Measurements from ENCODE around the gene SLIT3. TPM values are rescaled to one million over a fixed set of nuclear protein-coding genes. Genes with fewer than 3 reads are reported as not detected.
A peak's percentile ranks its signal among the peaks of the same experiment; 100 is the strongest.

The SLIT3 gene
- total and polyA plus RNA-seq, 9 of the 15 experiments (the other 6 are each of a cell fraction or from before 2014, with no cell fraction given), result 0.01 to 0.04 TPM; not detected in 7

DNA sequence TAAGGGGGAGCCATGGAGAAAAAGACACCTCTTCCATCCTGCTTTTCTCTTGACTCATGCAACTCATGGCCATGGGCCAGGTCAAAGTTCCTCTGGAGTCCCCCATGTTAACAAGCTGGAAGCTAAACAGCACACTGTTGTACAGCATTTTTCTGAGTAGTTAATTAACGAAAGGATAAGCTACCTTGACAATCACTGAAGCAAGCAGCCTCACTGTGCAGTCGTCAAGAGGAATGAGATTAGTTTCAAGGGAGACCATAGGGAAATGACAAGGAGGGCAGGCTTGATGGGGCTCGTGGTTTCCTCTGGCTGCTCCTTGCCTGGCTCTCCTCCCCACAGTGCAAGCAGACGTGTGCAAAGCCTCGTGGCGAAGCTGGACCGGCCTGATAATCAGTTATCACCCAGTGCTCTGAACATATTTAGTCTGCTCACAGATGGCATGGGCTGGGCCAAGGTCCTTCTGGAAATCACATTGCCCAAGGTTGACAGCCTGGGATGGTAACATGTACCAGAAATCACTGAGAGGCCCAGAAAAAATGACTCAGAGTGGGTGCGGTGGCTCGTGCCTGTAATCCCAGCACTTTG is 209.5 kb downstream of the SLIT3 start:
- H3K79me2 ChIP-seq (ENCODE audit: control insufficient read depth, insufficient read depth, low read length), result no peaks in the 10 kb centered on the region
- H3K9me1 ChIP-seq (ENCODE audit: control insufficient read depth, insufficient read depth, low read length), result no peaks in the 10 kb centered on the region
- in situ Hi-C loops (cut with MboI) (no loop called here), intact Hi-C loops (cut with micrococcal nuclease) (no loop called here)
- no peak overlapping the region for H3K4me2 ChIP-seq (ENCODE audit: insufficient read depth, low read length)
- H2AFZ ChIP-seq (ENCODE audit: low read depth, low read length), result no peak overlapping the region
- H3K9ac ChIP-seq (ENCODE audit: insufficient read depth in 1 of 2, low read depth in 2 of 2, low read length in 2 of 2), result no peak overlapping the region
- H3K36me3 ChIP-seq (ENCODE audit: control insufficient read depth, insufficient read depth, low read length), result no peaks in the 10 kb centered on the region
- H3K4me3 ChIP-seq, result no peak overlapping the region
- no peaks in the 10 kb centered on the region for H4K20me1 ChIP-seq (replicated peaks; ENCODE audit: control insufficient read depth, insufficient read depth, low read length)
- no peaks in the 10 kb centered on the region for H3K9me3 ChIP-seq (replicated peaks; ENCODE audit: control insufficient read depth, insufficient read depth, low read depth, low read length)
- no peak for DNase-seq (ENCODE audit: extremely low read depth in 1 of 4, low spot score in 3 of 4)
- no peaks in the 10 kb centered on the region for H3K4me1 ChIP-seq (replicated peaks in 1 of 2; ENCODE audit: control insufficient read depth in 2 of 2, insufficient read depth in 2 of 2, low read length in 2 of 2)
- 0% methylated on average over 6 of the region's 9 CpGs for WGBS (ENCODE audit: insufficient coverage, low coverage, missing lambda C conversion rate)
- no peak for FAIRE-seq
- ChIA-PET CTCF (ENCODE audit: low intra/inter-chr PET ratio) (no interaction called here), POLR2A (no interaction called here)
- TF ChIP-seq MEF2A (IDR thresholded peaks at IDR 0.05; ENCODE audit: control insufficient read depth, low read depth, low read length) (no peak), CBFA2T2 (conservative IDR thresholded peaks at IDR 0.05) (0 out of 2 replicates have a peak, but pooled peaks have one; percentile 25), CBFA2T3 (IDR thresholded peaks at IDR 0.05) (peak; percentile 53), TEAD4 (IDR thresholded peaks at IDR 0.05; ENCODE audit: low read length) (0 out of 2 replicates have a peak, but pooled peaks have one; percentile 12), TEAD4 (CRISPR knock-in tag; IDR thresholded peaks at IDR 0.05; ENCODE audit: borderline replicate concordance) (no peak), ZNF121 (CRISPR knock-in tag; conservative IDR thresholded peaks at IDR 0.05) (no peak)
- peaks cover 0 to 4% of the 10 kb centered on the region in 2 experiments; a peak in 1 of 5 replicates for H3K27me3 ChIP-seq (ENCODE audit: control insufficient read depth in 2 of 2, insufficient read depth in 2 of 2, low read length in 2 of 2)
- no TSS peak for BruUV-seq (replicated peaks)
- no peak overlapping the region for H3K27ac ChIP-seq (ENCODE audit: extremely low read depth, low read depth, low read length)
- no peak for ATAC-seq

DNA sequence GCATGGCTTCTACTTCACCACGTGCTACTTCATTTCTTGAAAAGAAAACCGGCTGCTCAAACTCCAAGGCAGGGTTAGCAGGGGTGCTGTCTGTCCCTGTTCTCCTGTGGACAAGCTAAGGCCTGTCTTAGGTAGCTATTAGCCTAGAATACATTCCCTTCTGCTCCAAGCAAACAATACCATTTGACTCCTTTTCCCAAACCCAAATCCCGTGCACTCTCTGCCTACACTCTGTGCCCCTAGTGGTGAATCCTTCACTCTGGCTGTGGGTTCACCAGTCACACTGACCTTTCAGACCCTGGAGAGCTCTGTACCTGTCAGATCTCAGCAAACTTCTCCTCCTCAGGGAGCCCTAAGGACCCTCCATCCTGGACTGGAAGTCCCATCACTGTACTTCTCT is 211.6 kb downstream of the SLIT3 start:
- no peak; the same call in 2 of the 3 replicates for ATAC-seq

More for the DNA sequence above, 211.6 kb downstream of the SLIT3 start:
- H3K4me3 ChIP-seq, result no peak overlapping the region
- CTCF ChIA-PET (ENCODE audit: low intra/inter-chr PET ratio), result no interaction called here
- BruUV-seq (replicated peaks), result no TSS peak
- POLR2A ChIA-PET, result no interaction called here
- no peaks in the 10 kb centered on the region for H3K9me1 ChIP-seq (ENCODE audit: control insufficient read depth, insufficient read depth, low read length)
- in situ Hi-C loops (cut with MboI) (no loop called here), intact Hi-C loops (cut with micrococcal nuclease) (no loop called here)
- H4K20me1 ChIP-seq (replicated peaks; ENCODE audit: control insufficient read depth, insufficient read depth, low read length), result no peaks in the 10 kb centered on the region
- H3K9ac ChIP-seq (ENCODE audit: insufficient read depth in 1 of 2, low read depth in 2 of 2, low read length in 2 of 2), result no peak overlapping the region
- DNase-seq (ENCODE audit: extremely low read depth in 1 of 4, low spot score in 3 of 4), result no peak
- no peak overlapping the region for H2AFZ ChIP-seq (ENCODE audit: low read depth, low read length)
- H3K36me3 ChIP-seq (ENCODE audit: control insufficient read depth, insufficient read depth, low read length), result no peaks in the 10 kb centered on the region
- no peak for FAIRE-seq
- H3K4me1 ChIP-seq (replicated peaks in 1 of 2; ENCODE audit: control insufficient read depth in 2 of 2, insufficient read depth in 2 of 2, low read length in 2 of 2), result no peaks in the 10 kb centered on the region
- no peaks in the 10 kb centered on the region for H3K79me2 ChIP-seq (ENCODE audit: control insufficient read depth, insufficient read depth, low read length)
- H3K27ac ChIP-seq (ENCODE audit: extremely low read depth, low read depth, low read length), result no peak overlapping the region
- TF ChIP-seq, protein P1, sequence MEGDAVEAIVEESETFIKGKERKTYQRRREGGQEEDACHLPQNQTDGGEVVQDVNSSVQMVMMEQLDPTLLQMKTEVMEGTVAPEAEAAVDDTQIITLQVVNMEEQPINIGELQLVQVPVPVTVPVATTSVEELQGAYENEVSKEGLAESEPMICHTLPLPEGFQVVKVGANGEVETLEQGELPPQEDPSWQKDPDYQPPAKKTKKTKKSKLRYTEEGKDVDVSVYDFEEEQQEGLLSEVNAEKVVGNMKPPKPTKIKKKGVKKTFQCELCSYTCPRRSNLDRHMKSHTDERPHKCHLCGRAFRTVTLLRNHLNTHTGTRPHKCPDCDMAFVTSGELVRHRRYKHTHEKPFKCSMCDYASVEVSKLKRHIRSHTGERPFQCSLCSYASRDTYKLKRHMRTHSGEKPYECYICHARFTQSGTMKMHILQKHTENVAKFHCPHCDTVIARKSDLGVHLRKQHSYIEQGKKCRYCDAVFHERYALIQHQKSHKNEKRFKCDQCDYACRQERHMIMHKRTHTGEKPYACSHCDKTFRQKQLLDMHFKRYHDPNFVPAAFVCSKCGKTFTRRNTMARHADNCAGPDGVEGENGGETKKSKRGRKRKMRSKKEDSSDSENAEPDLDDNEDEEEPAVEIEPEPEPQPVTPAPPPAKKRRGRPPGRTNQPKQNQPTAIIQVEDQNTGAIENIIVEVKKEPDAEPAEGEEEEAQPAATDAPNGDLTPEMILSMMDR (IDR thresholded peaks at IDR 0.05 in 2 of 3, conservative IDR thresholded peaks at IDR 0.05 in 1 of 3; ENCODE audit: insufficient read depth in 2 of 3, low read depth in 1 of 3, low read length in 3 of 3), result 0 out of 6 replicates have a peak, but pooled peaks of 1 of the 3 experiments have one; percentile 16
- no peak for TF ChIP-seq KAT8 (IDR thresholded peaks at IDR 0.05; ENCODE audit: low read depth)
- H3K27me3 ChIP-seq (ENCODE audit: control insufficient read depth in 2 of 2, insufficient read depth in 2 of 2, low read length in 2 of 2), result peaks cover 0 to 10% of the 10 kb centered on the region in 2 experiments; a peak in 1 of 5 replicates
- H3K4me2 ChIP-seq (ENCODE audit: insufficient read depth, low read length), result no peak overlapping the region
- H3K9me3 ChIP-seq (replicated peaks; ENCODE audit: control insufficient read depth, insufficient read depth, low read depth, low read length), result no peaks in the 10 kb centered on the region
- WGBS (ENCODE audit: insufficient coverage, low coverage, missing lambda C conversion rate), result 0% methylated on average over 3 of the region's 3 CpGs
